Common myeloid progenitor, CD34-positive (primary cell): ENCODE measurements around the gene ATRIP.

Experiments
- CTCF ChIA-PET: fragments of 350-600 bp; sonication (Branson Sonifier 250); formaldehyde crosslinking; loops from one replicate; lab custom pipeline; 2021; ENCODE audit warnings: antibody characterized with exemption; lab: Charles Lee
- POLR2A ChIA-PET: fragments of 350-600 bp; sonication (Branson Sonifier 250); formaldehyde crosslinking; loops from one replicate; lab custom pipeline; 2021; ENCODE audit warnings: antibody characterized with exemption; lab: Charles Lee
- DNase-seq, 3 donors: peaks; one replicate each; pipeline versions ENCODE4 v3.0.0 to v3.0.0-alpha.2; 2013
- H3K27ac ChIP-seq, 2 experiments: 1 replicate in 1 of 2; 2 replicates in 1 of 2; pipeline ENCODE4 v1.7.0; 2013; ENCODE audit warnings: inconsistent platforms in 2 of 2, low read length in 2 of 2, mild to moderate bottlenecking in 2 of 2, low read depth in 1 of 2, moderate library complexity in 1 of 2; ENCODE audit not compliant: severe bottlenecking in 2 of 2, insufficient read depth in 1 of 2, poor library complexity in 1 of 2
- H3K27me3 ChIP-seq, 5 experiments: replicated peaks in 2 of 5; 1 replicate in 3 of 5; 2 replicates in 2 of 5; pipeline versions ENCODE4 v1.6.1 to v1.7.0; 2013; ENCODE audit warnings: low read length in 4 of 5, mild to moderate bottlenecking in 2 of 5, moderate library complexity in 2 of 5, inconsistent platforms in 1 of 5; ENCODE audit not compliant: insufficient read depth in 5 of 5, control insufficient read depth in 4 of 5
- H3K36me3 ChIP-seq, 4 experiments: 1 replicate in 2 of 4; 2 replicates in 2 of 4; pipeline versions ENCODE4 v1.6.1 to v1.7.0; 2013; ENCODE audit warnings: low read length in 3 of 4, control low read depth in 1 of 4, mild to moderate bottlenecking in 1 of 4; ENCODE audit not compliant: control insufficient read depth in 4 of 4, insufficient read depth in 4 of 4
- H3K4me1 ChIP-seq, 4 experiments: 1 replicate in 3 of 4; 2 replicates in 1 of 4; pipeline versions ENCODE4 v1.6.1 to v1.7.1; 2013; ENCODE audit warnings: low read length in 3 of 4, mild to moderate bottlenecking in 3 of 4, control low read depth in 1 of 4, inconsistent platforms in 1 of 4, moderate library complexity in 1 of 4; ENCODE audit not compliant: control insufficient read depth in 4 of 4, insufficient read depth in 4 of 4; ENCODE audit errors: control extremely low read depth in 1 of 4
- H3K4me3 ChIP-seq, 7 experiments: 1 replicate in 4 of 7; 2 replicates in 3 of 7; pipeline versions ENCODE4 v1.5.1 to v1.7.0; 2013; ENCODE audit warnings: mild to moderate bottlenecking in 7 of 7, low read length in 6 of 7, moderate library complexity in 6 of 7, inconsistent platforms in 2 of 7, low read depth in 2 of 7, control low read depth in 1 of 7; ENCODE audit not compliant: insufficient read depth in 4 of 7, control insufficient read depth in 1 of 7; ENCODE audit errors: extremely low read depth in 1 of 7
- H3K9me3 ChIP-seq, 5 experiments: 1 replicate in 4 of 5; 2 replicates in 1 of 5; pipeline versions ENCODE4 v1.6.1 to v1.7.1; 2013; ENCODE audit warnings: low read length in 4 of 5, mild to moderate bottlenecking in 2 of 5, inconsistent platforms in 1 of 5, low read depth in 1 of 5, moderate library complexity in 1 of 5; ENCODE audit not compliant: control insufficient read depth in 4 of 5, insufficient read depth in 2 of 5; ENCODE audit errors: control extremely low read depth in 1 of 5
- WGBS: methylation state at CpG from one replicate; pipeline ENCODE4 v1.1.5; 2013; ENCODE audit not compliant: insufficient coverage; 5-methylcytosine and 5-hydroxymethylcytosine counted together

Gene ATRIP

DNA sequence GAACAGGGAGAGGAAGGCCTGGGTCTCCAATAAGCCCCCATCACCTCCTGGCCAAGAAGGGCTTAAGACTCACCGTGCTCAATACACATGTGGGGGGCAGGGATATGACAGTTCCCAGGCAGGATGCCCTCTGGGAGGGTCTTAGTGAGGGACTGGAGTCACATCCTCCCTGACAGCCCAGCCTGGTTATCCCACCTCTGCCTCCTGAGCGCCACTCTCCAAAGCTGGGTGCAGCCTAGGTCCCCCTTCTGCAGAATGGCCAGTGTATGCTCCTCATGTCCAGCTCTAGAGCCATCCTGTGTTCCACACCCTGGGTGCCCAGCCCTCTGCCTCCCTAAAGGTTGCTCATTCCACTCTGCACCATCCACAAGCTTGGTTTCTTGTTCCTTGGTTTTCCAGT is 58.6 kb downstream of the ATRIP start:
- no peak overlapping the region for H3K27ac ChIP-seq
- no peaks in the 10 kb centered on the region for H3K36me3 ChIP-seq
- H3K27me3 ChIP-seq, result no peaks in the 10 kb centered on the region
- ChIA-PET CTCF (interaction anchor here (1.0 to 6.9 kb wide), 8 partner anchors 13 to 105 kb away, joined by 4 to 44 read pairs (median 4); partner anchors contain the start of gene PFKFB4), POLR2A (interaction anchor here (0.7 kb wide), 1 partner anchor 39 kb away, joined by 3 read pairs; a partner anchor contains a TSS)
- peak overlapping the region in 1 of 7 experiments; percentile 6 for H3K4me3 ChIP-seq
- 100% methylated on average over 2 of the region's 2 CpGs for WGBS
- H3K4me1 ChIP-seq, result peaks cover 0 to 32% (median 20%) of the 10 kb centered on the region in 4 experiments
- no peaks in the 10 kb centered on the region for H3K9me3 ChIP-seq
- DNase-seq, result no peak

DNA sequence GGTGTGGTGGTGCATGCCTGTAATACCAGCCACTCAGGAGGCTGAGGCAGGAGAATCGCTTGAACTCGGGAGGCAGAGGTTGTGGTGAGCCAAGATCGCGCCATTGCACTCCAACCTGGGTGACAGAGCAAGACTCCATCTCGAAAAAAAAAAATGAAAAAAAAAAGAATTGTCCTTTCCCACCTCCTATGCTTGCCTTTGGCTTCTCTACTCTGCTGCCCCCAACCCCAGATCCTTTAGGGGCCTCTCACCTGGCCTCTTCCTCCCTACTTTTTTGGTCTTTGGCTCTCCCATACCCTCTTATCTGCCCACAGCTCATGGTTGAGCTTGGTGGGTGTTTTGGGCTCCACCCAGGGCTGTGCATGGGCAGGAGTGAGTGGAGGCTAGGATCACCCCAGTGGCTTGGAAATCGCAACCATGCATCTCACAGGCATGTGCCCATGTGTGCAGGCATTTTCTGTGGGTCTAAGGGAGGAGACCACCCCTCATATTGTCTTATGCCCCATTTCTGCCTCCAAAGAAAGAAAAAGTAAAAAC is 59.5 kb downstream of the ATRIP start:
- Histone ChIP-seq H3K9me3 (no peaks in the 10 kb centered on the region), H3K4me3 (no peak overlapping the region), H3K27me3 (no peaks in the 10 kb centered on the region), H3K4me1 (peaks cover 0 to 32% (median 20%) of the 10 kb centered on the region in 4 experiments), H3K27ac (no peak overlapping the region), H3K36me3 (no peaks in the 10 kb centered on the region)
- ChIA-PET CTCF (interaction anchor here (0.9 to 6.9 kb wide), 11 partner anchors 24 to 105 kb away, joined by 3 to 44 read pairs (median 5); partner anchors contain the start of genes ATRIP, CCDC51, PFKFB4 and TMA7), POLR2A (no interaction called here)
- 97% methylated on average over 5 of the region's 6 CpGs for WGBS
- no peak for DNase-seq

DNA sequence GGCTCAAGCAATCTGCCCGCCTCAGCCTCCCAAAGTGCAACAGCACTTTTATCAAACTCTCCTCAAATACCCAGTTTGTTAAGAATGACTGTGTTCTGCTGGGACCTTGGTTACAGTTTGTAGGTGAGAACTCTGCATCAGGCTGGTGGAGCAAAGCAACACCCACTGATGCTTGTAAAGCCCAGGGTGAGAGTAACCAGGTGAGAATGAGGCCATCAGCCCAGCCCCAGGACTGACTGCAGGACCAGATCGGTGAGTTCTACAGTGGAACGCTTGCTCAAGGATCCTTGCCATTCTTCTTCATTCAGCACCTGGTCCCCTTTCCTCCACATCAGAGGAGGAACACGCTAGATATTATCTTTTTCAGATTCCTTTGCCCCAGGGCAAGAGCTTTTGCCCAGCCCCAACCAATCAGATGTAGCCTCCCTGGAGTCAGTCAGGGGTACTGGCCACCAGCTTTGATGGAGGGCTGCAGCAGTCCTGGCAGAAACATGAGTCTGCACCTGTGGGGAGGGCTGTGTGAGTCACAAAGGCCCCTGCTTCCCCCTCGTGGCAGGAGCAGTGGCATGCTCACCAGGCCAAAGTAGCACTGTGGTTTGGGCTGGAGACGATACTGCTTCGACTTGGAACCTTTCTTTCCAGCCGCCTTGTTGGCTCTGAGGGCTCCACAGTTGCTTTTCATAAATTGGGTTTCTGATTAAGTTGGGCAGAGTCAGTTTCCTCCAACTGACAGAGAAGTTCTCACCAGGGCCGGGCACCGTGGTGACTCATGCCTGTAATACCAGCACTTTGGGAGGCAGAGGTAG is 60.9 kb downstream of the ATRIP start:
- Histone ChIP-seq H3K4me3 (no peak overlapping the region), H3K4me1 (peaks cover 0 to 32% (median 20%) of the 10 kb centered on the region in 4 experiments), H3K9me3 (no peaks in the 10 kb centered on the region), H3K27ac (no peak overlapping the region), H3K36me3 (no peaks in the 10 kb centered on the region), H3K27me3 (no peaks in the 10 kb centered on the region)
- ChIA-PET POLR2A (no interaction called here), CTCF (interaction anchor here (0.7 to 6.9 kb wide), 20 partner anchors 9 to 236 kb away, joined by 3 to 44 read pairs (median 5); partner anchors contain the start of genes ATRIP, CCDC51 and TMA7)
- WGBS, result 30% methylated on average over 9 of the region's 10 CpGs
- peak; percentile 79 to 90 (median 88) for DNase-seq

GRCh38 chr3:48511551-48511950 is 65.0 kb downstream of the ATRIP start:
- Histone ChIP-seq H3K27me3 (no peaks in the 10 kb centered on the region), H3K4me3 (no peak overlapping the region), H3K4me1 (peaks cover 0 to 27% (median 5%) of the 10 kb centered on the region in 4 experiments), H3K36me3 (no peaks in the 10 kb centered on the region), H3K27ac (no peak overlapping the region), H3K9me3 (no peaks in the 10 kb centered on the region)
- 78% methylated on average over 1 of the region's 4 CpGs for WGBS
- ChIA-PET CTCF (interaction anchor here (1.1 to 1.3 kb wide), 2 partner anchors 45 to 75 kb away, joined by 3 to 9 read pairs; a partner anchor contains a TSS), POLR2A (no interaction called here)
- no peak for DNase-seq

- peak in 1 of 3 donors; percentile 7 for DNase-seq
- H3K27me3 ChIP-seq, result no peaks in the 10 kb centered on the region
- ChIA-PET POLR2A (interaction anchor here (1.2 kb wide), 1 partner anchor 9 kb away, joined by 3 read pairs; no protein-coding TSS in a partner anchor), CTCF (interaction anchor here (1.1 to 1.3 kb wide), 3 partner anchors 9 to 78 kb away, joined by 3 to 5 read pairs (median 3); no protein-coding TSS in a partner anchor)
- peaks cover 0 to 40% (median 17%) of the 10 kb centered on the region in 4 experiments for H3K4me1 ChIP-seq
- H3K9me3 ChIP-seq, result no peaks in the 10 kb centered on the region
- H3K4me3 ChIP-seq, result no peak overlapping the region
- H3K36me3 ChIP-seq, result peaks cover 0 to 3% (median 0%) of the 10 kb centered on the region in 4 experiments
- no peak overlapping the region for H3K27ac ChIP-seq
- WGBS, result 67% methylated on average over 6 of the region's 8 CpGs
These were observed 68.1 kb downstream of the ATRIP start for GRCh38 chr3:48514431-48515227.
